NT2/D1 (cell line): Measurements from ENCODE around the gene ANKHD1.

ENCODE experiments used
- SUZ12 ChIP-seq: IDR thresholded peaks from 2 replicates; pipeline ENCODE4 v1.6.1; 2011; ENCODE audit not compliant: insufficient read length, insufficient read depth; ENCODE audit errors: extremely low read depth
- YY1 ChIP-seq: IDR thresholded peaks from 2 replicates; pipeline ENCODE4 v1.6.1; 2011; ENCODE audit not compliant: insufficient read length, insufficient read depth
- ZNF274 ChIP-seq: IDR thresholded peaks from 2 replicates; pipeline ENCODE4 v1.6.1; 2011; ENCODE audit warnings: mild to moderate bottlenecking, low read depth, low read length

- TF ChIP-seq YY1 = no peak
- no peak for TF ChIP-seq ZNF274
- TF ChIP-seq SUZ12 = no peak
These were observed 67.6 kb downstream of the ANKHD1 start for GRCh38 chr5:140469259-140469658.
